ENCODE data around the gene CCBE1.

The CCBE1 gene

DNA sequence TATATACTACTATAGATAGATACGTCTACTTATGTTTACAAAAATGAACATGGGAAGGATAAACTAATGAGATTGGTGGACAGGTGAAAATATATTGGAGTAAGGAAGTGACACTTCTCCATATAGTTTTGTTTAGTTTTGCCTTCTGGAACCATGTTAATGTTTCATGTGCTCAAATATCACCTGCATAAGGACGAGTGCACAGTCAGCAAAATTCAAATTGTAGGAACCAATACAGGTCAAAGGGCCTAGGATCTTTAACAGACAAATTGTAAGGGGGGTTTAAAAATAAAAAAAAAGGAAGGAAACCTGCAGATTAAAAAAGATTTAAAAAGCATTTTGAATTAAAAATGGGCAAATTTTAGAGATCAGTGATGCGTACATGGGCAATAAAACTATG is 104.6 kb downstream of the CCBE1 start:
- no peaks in the 10 kb centered on the region for H3K36me3 ChIP-seq (ENCODE audit: control insufficient read depth, insufficient read depth, low read length)
- H3K27me3 ChIP-seq (replicated peaks; ENCODE audit: control insufficient read depth, insufficient read depth, low read length, poor library complexity, severe bottlenecking), result no peaks in the 10 kb centered on the region
- no peaks in the 10 kb centered on the region for H3K4me1 ChIP-seq (ENCODE audit: control insufficient read depth, insufficient read depth, low read length, poor library complexity, severe bottlenecking)
- H3K4me3 ChIP-seq (ENCODE audit: insufficient read depth, low read depth, low read length, poor library complexity, severe bottlenecking), result no peak overlapping the region
- DNase-seq, result no peak
- H3K27ac ChIP-seq (ENCODE audit: insufficient read depth, low read length, poor library complexity, severe bottlenecking), result no peak overlapping the region
- no peaks in the 10 kb centered on the region for H3K9me3 ChIP-seq (ENCODE audit: control insufficient read depth, low read length)

DNA sequence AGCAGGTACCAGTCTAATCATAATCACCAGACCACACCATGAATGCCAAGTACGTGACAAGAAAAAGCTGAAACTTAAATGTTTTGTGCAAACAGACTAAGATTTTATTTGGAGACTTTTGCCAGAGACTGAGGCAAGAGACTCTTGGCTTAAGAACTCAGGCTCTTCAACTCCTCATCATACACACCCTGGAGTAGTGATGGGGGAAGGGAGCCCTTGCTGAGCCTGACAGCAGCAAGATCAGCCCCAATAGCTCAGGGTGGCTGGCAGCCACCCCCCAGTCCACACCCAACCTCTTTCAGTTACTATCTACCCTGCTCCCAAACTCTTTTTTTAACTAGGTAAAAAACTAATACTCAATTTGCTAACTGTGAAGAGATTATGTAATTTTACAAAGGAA is 114.8 kb downstream of the CCBE1 start:
- Histone ChIP-seq H3K27me3 (replicated peaks; ENCODE audit: control insufficient read depth, insufficient read depth, low read length, poor library complexity, severe bottlenecking) (no peaks in the 10 kb centered on the region), H3K27ac (ENCODE audit: insufficient read depth, low read length, poor library complexity, severe bottlenecking) (no peak overlapping the region), H3K4me3 (ENCODE audit: insufficient read depth, low read depth, low read length, poor library complexity, severe bottlenecking) (no peak overlapping the region), H3K4me1 (ENCODE audit: control insufficient read depth, insufficient read depth, low read length, poor library complexity, severe bottlenecking) (no peaks in the 10 kb centered on the region), H3K36me3 (ENCODE audit: control insufficient read depth, insufficient read depth, low read length) (no peaks in the 10 kb centered on the region), H3K9me3 (ENCODE audit: control insufficient read depth, low read length) (no peaks in the 10 kb centered on the region)
- DNase-seq, result no peak

DNA sequence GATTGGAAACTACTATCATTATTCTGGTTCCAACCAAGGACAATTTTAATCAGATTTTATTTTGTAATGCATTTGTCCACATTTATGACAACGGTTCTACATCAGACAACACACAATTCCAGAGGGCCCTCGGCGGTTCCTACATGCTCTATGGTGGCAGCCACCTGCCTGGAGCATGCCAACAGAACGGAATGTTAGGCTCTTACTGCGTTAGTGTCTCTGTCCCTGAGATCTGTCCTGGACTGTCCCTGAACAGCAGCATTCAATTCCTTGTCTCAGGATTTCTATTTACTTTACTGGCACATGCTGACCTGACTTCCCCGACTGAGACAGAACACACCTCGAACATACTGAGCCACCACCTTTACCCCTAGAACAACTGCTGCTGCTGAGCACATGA is 117.7 kb downstream of the CCBE1 start:
- Histone ChIP-seq H3K9me3 (ENCODE audit: control insufficient read depth, low read length) (no peaks in the 10 kb centered on the region), H3K4me1 (ENCODE audit: control insufficient read depth, insufficient read depth, low read length, poor library complexity, severe bottlenecking) (no peaks in the 10 kb centered on the region), H3K27ac (ENCODE audit: insufficient read depth, low read length, poor library complexity, severe bottlenecking) (no peak overlapping the region), H3K27me3 (replicated peaks; ENCODE audit: control insufficient read depth, insufficient read depth, low read length, poor library complexity, severe bottlenecking) (no peaks in the 10 kb centered on the region), H3K36me3 (ENCODE audit: control insufficient read depth, insufficient read depth, low read length) (no peaks in the 10 kb centered on the region), H3K4me3 (ENCODE audit: insufficient read depth, low read depth, low read length, poor library complexity, severe bottlenecking) (no peak overlapping the region)
- DNase-seq, result no peak

DNA sequence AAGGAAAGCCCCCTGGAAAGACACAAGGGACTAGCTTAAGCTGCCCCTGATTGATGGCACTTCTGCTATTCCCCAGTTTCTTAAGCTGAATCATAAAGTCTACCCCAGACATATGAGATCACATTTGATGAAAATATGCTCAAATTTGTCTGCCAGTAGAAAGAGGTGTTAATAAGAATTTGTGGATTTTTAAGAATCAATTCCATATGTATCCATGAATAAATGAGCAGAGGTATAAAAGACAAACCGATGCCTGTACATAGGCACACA is 119.9 kb downstream of the CCBE1 start:
- H3K36me3 ChIP-seq (ENCODE audit: control insufficient read depth, insufficient read depth, low read length), result no peaks in the 10 kb centered on the region
- H3K27me3 ChIP-seq (replicated peaks; ENCODE audit: control insufficient read depth, insufficient read depth, low read length, poor library complexity, severe bottlenecking), result no peaks in the 10 kb centered on the region
- no peak overlapping the region for H3K4me3 ChIP-seq (ENCODE audit: insufficient read depth, low read depth, low read length, poor library complexity, severe bottlenecking)
- no peak overlapping the region for H3K27ac ChIP-seq (ENCODE audit: insufficient read depth, low read length, poor library complexity, severe bottlenecking)
- no peaks in the 10 kb centered on the region for H3K4me1 ChIP-seq (ENCODE audit: control insufficient read depth, insufficient read depth, low read length, poor library complexity, severe bottlenecking)
- DNase-seq, result no peak
- no peaks in the 10 kb centered on the region for H3K9me3 ChIP-seq (ENCODE audit: control insufficient read depth, low read length)

DNA sequence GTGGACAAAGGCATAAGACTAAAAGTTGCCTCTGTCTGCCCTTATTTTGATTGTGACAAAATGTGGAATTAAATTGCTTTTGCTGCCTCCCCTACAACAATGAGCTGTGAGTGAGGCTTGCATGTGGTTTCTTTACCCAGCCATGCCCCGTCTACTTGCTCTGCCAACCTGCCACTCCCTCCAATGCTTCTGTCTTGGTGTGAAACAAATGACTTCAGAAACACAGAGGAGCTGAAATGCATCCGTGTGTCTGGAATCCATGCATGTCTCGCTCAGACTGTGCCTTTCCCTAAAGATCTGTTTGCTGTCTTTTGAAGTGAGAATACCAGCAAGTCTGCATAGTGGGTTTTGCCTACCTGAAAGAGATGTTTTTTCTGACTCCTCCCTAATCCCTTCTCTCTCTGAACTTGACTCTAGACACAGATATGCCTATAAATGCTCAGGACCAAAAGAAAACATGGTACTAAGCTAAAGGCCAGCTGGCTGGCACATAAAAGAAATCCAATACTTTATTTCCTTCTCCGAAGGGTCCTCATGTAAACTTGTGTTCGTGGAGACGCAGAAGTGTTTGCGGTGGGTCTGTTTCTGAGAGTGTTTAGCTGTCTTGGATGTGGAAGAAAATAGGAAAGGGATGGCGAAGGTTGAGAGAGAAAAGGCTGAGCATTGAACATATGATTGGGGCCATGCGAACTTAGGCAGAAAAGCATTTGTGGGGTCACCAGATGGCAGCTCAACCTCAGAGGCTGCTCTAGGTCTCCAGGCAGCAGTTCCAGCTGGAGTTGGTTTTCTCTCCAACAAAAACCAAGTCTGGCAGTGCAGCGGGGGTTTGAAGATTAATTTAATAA is 120.5 kb downstream of the CCBE1 start:
- Histone ChIP-seq H3K27ac (ENCODE audit: insufficient read depth, low read length, poor library complexity, severe bottlenecking) (no peak overlapping the region), H3K36me3 (ENCODE audit: control insufficient read depth, insufficient read depth, low read length) (no peaks in the 10 kb centered on the region), H3K4me1 (ENCODE audit: control insufficient read depth, insufficient read depth, low read length, poor library complexity, severe bottlenecking) (no peaks in the 10 kb centered on the region)

DNA sequence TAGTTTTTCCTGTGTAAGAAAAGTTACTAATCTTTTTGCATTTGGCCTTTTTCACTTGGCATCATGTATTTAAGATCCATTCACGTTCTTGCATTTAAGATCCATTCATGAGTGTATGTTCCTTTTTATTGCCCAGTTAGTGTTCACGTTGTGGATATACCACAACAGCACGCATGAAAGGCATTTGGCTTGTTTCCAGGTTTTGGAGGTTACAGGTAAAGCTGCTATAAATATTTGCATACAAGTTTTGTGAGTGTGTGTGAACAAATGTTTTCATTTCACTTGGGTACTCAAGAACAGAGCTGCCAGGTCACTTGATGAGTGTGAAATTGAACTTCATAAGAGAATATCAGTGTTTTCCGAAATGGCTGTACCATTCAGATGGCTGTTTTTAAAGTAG is 121.2 kb downstream of the CCBE1 start:
- no peak for DNase-seq
- H3K27ac ChIP-seq (ENCODE audit: insufficient read depth, low read length, poor library complexity, severe bottlenecking), result no peak overlapping the region
- H3K9me3 ChIP-seq (ENCODE audit: control insufficient read depth, low read length), result no peaks in the 10 kb centered on the region
- no peaks in the 10 kb centered on the region for H3K36me3 ChIP-seq (ENCODE audit: control insufficient read depth, insufficient read depth, low read length)
- H3K4me3 ChIP-seq (ENCODE audit: insufficient read depth, low read depth, low read length, poor library complexity, severe bottlenecking), result no peak overlapping the region
- H3K27me3 ChIP-seq (replicated peaks; ENCODE audit: control insufficient read depth, insufficient read depth, low read length, poor library complexity, severe bottlenecking), result no peaks in the 10 kb centered on the region
- no peaks in the 10 kb centered on the region for H3K4me1 ChIP-seq (ENCODE audit: control insufficient read depth, insufficient read depth, low read length, poor library complexity, severe bottlenecking)

More for the DNA sequence above, 120.5 kb downstream of the CCBE1 start:
- Histone ChIP-seq H3K27me3 (replicated peaks; ENCODE audit: control insufficient read depth, insufficient read depth, low read length, poor library complexity, severe bottlenecking) (no peaks in the 10 kb centered on the region), H3K9me3 (ENCODE audit: control insufficient read depth, low read length) (no peaks in the 10 kb centered on the region), H3K4me3 (ENCODE audit: insufficient read depth, low read depth, low read length, poor library complexity, severe bottlenecking) (no peak overlapping the region)
- no peak for DNase-seq

DNA sequence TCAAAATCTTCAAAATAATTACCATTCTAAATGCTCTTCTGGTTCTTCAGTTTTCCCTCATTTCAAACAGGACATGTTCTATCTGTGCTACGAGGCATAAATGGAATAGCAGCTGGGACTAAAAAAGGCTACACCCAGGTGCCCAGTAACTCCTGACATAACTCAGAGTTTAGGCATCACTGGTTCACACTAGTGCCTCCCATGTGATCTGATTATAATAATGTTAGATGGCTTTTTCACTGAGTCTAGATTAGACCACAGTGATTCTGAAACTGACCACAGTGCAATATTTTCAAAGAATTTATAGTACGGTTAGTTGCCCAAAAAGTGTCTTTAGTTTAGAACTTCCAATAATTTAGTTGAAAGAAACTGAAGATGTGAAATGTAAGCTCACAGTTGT is 123.3 kb downstream of the CCBE1 start:
- Histone ChIP-seq H3K9me3 (ENCODE audit: control insufficient read depth, low read length) (no peaks in the 10 kb centered on the region), H3K36me3 (ENCODE audit: control insufficient read depth, insufficient read depth, low read length) (no peaks in the 10 kb centered on the region), H3K27ac (ENCODE audit: insufficient read depth, low read length, poor library complexity, severe bottlenecking) (no peak overlapping the region), H3K4me1 (ENCODE audit: control insufficient read depth, insufficient read depth, low read length, poor library complexity, severe bottlenecking) (no peaks in the 10 kb centered on the region), H3K27me3 (replicated peaks; ENCODE audit: control insufficient read depth, insufficient read depth, low read length, poor library complexity, severe bottlenecking) (no peaks in the 10 kb centered on the region), H3K4me3 (ENCODE audit: insufficient read depth, low read depth, low read length, poor library complexity, severe bottlenecking) (no peak overlapping the region)
- no peak for DNase-seq

DNA sequence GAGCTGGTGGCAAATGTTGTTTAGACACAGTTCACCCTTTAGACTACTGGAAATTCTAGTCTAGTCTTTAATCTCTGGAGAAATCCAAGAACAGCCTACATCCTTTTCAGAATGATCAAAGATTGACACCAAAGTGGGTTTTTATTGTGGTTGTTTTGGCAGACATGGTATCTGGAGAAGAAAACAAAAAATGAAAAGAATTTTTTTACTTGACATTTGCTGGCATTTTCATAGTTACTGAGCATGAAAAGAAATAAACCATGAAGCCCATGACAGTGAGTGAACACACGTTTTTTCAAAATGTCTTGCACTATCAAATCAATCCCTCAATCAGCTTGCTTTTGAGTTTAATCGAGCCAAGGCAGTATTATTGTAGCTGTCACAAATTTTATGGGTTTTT is 125.3 kb downstream of the CCBE1 start:
- Histone ChIP-seq H3K4me3 (ENCODE audit: insufficient read depth, low read depth, low read length, poor library complexity, severe bottlenecking) (no peak overlapping the region), H3K36me3 (ENCODE audit: control insufficient read depth, insufficient read depth, low read length) (no peaks in the 10 kb centered on the region), H3K27ac (ENCODE audit: insufficient read depth, low read length, poor library complexity, severe bottlenecking) (no peak overlapping the region), H3K27me3 (replicated peaks; ENCODE audit: control insufficient read depth, insufficient read depth, low read length, poor library complexity, severe bottlenecking) (no peaks in the 10 kb centered on the region), H3K4me1 (ENCODE audit: control insufficient read depth, insufficient read depth, low read length, poor library complexity, severe bottlenecking) (no peaks in the 10 kb centered on the region), H3K9me3 (ENCODE audit: control insufficient read depth, low read length) (no peaks in the 10 kb centered on the region)
- no peak for DNase-seq

DNA sequence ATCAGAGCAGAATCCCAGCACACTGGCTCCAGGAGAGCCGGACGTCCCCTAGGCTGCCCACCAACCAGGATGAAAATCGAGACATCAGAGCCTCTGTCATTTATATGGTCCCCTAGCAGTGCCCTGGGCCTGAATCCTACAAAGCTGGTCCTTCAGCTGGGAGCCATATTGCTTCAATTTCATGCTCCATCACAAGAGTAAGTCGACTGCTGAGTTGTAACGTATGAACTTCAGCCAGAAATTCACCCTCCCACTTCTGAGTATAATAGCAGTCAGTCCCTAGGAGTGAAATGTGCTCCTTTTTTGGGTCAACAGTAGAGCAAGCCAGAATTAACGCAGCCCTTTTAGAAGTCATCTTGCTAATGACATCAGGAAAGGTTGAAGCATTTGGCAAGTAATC is 126.4 kb downstream of the CCBE1 start:
- no peak overlapping the region for H3K27ac ChIP-seq (ENCODE audit: insufficient read depth, low read length, poor library complexity, severe bottlenecking)
- H3K36me3 ChIP-seq (ENCODE audit: control insufficient read depth, insufficient read depth, low read length), result no peaks in the 10 kb centered on the region
- no peaks in the 10 kb centered on the region for H3K27me3 ChIP-seq (replicated peaks; ENCODE audit: control insufficient read depth, insufficient read depth, low read length, poor library complexity, severe bottlenecking)
- no peak for DNase-seq
- H3K9me3 ChIP-seq (ENCODE audit: control insufficient read depth, low read length), result no peaks in the 10 kb centered on the region
- no peak overlapping the region for H3K4me3 ChIP-seq (ENCODE audit: insufficient read depth, low read depth, low read length, poor library complexity, severe bottlenecking)
- no peaks in the 10 kb centered on the region for H3K4me1 ChIP-seq (ENCODE audit: control insufficient read depth, insufficient read depth, low read length, poor library complexity, severe bottlenecking)

DNA sequence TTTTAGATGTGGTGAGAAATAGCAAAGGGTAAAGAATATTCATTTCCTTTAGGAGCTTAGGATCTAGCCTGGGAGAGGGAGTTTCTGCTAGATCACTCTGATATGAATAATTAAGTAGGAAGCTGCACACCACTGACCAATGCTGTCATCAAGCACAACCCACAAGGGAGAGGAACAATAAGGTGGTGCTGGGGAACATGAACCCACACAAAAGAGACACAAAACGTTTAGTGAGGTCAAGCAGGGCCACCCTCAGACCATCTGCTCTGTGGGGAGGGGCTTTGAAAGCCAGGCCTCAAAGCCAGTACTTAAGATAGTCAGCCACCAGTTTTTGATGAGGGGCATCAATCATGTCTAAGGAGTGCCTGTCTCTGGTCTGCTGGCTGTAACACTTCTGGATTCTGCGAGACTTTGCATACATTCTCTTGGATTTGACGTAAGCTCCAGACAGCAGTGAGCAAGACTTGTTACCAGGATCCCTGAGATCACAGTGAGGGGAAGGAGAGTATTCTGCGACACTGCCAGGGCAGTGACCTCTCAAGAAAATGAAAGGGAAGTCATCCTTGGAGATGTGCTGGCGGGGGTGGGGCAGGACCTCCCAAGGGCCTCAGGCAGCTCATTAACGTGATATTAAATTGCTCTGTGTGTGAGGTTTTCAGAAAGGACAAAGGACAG is 127.0 kb downstream of the CCBE1 start:
- Histone ChIP-seq H3K27ac (ENCODE audit: insufficient read depth, low read length, poor library complexity, severe bottlenecking) (no peak overlapping the region), H3K36me3 (ENCODE audit: control insufficient read depth, insufficient read depth, low read length) (no peaks in the 10 kb centered on the region), H3K4me3 (ENCODE audit: insufficient read depth, low read depth, low read length, poor library complexity, severe bottlenecking) (no peak overlapping the region), H3K27me3 (replicated peaks; ENCODE audit: control insufficient read depth, insufficient read depth, low read length, poor library complexity, severe bottlenecking) (no peaks in the 10 kb centered on the region), H3K9me3 (ENCODE audit: control insufficient read depth, low read length) (no peaks in the 10 kb centered on the region), H3K4me1 (ENCODE audit: control insufficient read depth, insufficient read depth, low read length, poor library complexity, severe bottlenecking) (no peaks in the 10 kb centered on the region)
- no peak for DNase-seq
